ENCODE results near the gene TMEFF2.

DNA sequence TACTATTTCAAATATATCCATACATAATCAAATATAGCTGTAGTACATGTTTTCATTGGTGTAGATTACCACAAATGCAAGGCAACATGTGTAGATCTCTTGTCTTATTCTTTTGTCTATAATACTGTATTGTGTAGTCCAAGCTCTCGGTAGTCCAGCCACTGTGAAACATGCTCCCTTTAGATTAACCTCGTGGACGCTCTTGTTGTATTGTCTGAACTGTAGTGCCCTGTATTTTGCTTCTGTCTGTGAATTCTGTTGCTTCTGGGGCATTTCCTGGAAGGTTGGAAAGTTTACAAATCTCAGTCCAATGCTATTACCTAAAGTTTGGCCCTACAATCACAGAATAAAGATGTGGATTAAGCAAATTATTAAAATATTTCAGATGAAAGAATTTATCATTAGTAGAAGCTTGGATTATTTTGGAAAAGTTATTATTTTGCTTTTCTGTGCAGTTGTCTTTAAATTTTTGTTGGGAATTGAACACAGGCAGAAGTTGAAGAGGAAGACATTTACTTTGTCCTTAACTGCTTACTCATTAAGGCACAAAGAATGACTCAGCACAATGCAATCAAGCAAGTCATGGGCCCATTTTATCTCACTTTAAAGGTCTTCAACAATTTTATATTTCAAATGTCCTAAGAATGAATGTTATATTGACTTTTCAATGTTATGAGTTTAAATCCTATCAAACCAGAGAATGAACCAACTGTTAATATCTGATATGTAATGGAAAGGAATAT lies 244.4 kb downstream of the TMEFF2 start:
- TF ChIP-seq, protein P1, sequence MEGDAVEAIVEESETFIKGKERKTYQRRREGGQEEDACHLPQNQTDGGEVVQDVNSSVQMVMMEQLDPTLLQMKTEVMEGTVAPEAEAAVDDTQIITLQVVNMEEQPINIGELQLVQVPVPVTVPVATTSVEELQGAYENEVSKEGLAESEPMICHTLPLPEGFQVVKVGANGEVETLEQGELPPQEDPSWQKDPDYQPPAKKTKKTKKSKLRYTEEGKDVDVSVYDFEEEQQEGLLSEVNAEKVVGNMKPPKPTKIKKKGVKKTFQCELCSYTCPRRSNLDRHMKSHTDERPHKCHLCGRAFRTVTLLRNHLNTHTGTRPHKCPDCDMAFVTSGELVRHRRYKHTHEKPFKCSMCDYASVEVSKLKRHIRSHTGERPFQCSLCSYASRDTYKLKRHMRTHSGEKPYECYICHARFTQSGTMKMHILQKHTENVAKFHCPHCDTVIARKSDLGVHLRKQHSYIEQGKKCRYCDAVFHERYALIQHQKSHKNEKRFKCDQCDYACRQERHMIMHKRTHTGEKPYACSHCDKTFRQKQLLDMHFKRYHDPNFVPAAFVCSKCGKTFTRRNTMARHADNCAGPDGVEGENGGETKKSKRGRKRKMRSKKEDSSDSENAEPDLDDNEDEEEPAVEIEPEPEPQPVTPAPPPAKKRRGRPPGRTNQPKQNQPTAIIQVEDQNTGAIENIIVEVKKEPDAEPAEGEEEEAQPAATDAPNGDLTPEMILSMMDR (IDR thresholded peaks at IDR 0.05; ENCODE audit: insufficient read depth, low read depth, low read length) = no peak
- no peak for TF ChIP-seq EZH2 (IDR thresholded peaks at IDR 0.05; ENCODE audit: insufficient read depth, low read length)
